SU-DHL-6 (cell line): ENCODE measurements around the gene CPSF4L.

Experiments used
- H2AFZ ChIP-seq: fragments of 200-600 bp; sonication (generic); 2 replicates; pipeline ENCODE4 v1.6.1; 2014; ENCODE audit warnings: low read depth, mild to moderate bottlenecking, moderate library complexity, mixed read lengths, antibody characterized with exemption, low read length; ENCODE audit not compliant: severe bottlenecking
- H3F3A ChIP-seq: fragments of 200-600 bp; shearing (Covaris generic); 2 replicates; pipeline ENCODE4 v1.6.0; 2016; ENCODE audit warnings: antibody characterized with exemption, mild to moderate bottlenecking; ENCODE audit not compliant: insufficient read depth
- H3K27ac ChIP-seq: fragments of 200-600 bp; sonication (generic); 2 replicates; pipeline ENCODE4 v1.5.1; 2016; ENCODE audit warnings: low read depth, mild to moderate bottlenecking, low read length, moderate library complexity, mixed read lengths
- H3K27me3 ChIP-seq: fragments of 200-600 bp; sonication (generic), shearing (Covaris generic); 2 replicates; pipeline ENCODE4 v1.6.0; 2014; ENCODE audit warnings: mild to moderate bottlenecking, low read length
- H3K36me3 ChIP-seq: fragments of 200-600 bp; sonication (generic); 2 replicates; pipeline ENCODE4 v1.6.1; 2014; ENCODE audit warnings: mild to moderate bottlenecking, low read length, mixed read lengths
- H3K4me2 ChIP-seq: fragments of 300-600, 200-600 bp; shearing (Covaris generic), sonication (generic); 2 replicates; pipeline ENCODE4 v1.6.0; 2014; ENCODE audit warnings: low read length, low read depth, mild to moderate bottlenecking; ENCODE audit not compliant: poor library complexity, severe bottlenecking
- H3K4me3 ChIP-seq: fragments of 200-600 bp; sonication (generic); 2 replicates; pipeline ENCODE4 v1.5.1; 2014; ENCODE audit warnings: antibody characterized with exemption, low read length, mild to moderate bottlenecking, mixed read lengths; ENCODE audit not compliant: insufficient read depth, poor library complexity, severe bottlenecking
- H3K79me2 ChIP-seq: fragments of 200-600 bp; sonication (generic); 2 replicates; pipeline ENCODE4 v1.6.1; 2014; ENCODE audit warnings: mild to moderate bottlenecking, low read length, moderate library complexity; ENCODE audit not compliant: insufficient read depth
- H3K9ac ChIP-seq: fragments of 200-600 bp; sonication (generic); 2 replicates; pipeline ENCODE4 v1.7.0; 2014; ENCODE audit warnings: mild to moderate bottlenecking, low read length
- H3K9me2 ChIP-seq: fragments of 200-600 bp; sonication (generic); replicated peaks from 2 replicates; pipeline ENCODE4 v1.6.1; 2014; ENCODE audit warnings: low read length; ENCODE audit not compliant: insufficient read depth
- H3K9me3 ChIP-seq: fragments of 200-600 bp; sonication (generic); 2 replicates; pipeline ENCODE4 v1.6.1; 2014; ENCODE audit warnings: low read length, mixed read lengths; ENCODE audit not compliant: insufficient read depth
- H4K20me1 ChIP-seq: fragments of 200-600 bp; sonication (generic); 2 replicates; pipeline ENCODE4 v1.6.1; 2014; ENCODE audit warnings: low read depth, mild to moderate bottlenecking, antibody characterized with exemption, low read length, moderate library complexity, mixed read lengths
- CTCF ChIP-seq: fragments of 200-600 bp; sonication (generic); IDR thresholded peaks from one replicate; pipeline ENCODE4 v1.5.1; 2017; ENCODE audit warnings: antibody characterized with exemption, mild to moderate bottlenecking, low read length, moderate library complexity; ENCODE audit not compliant: insufficient read depth, poor library complexity, severe bottlenecking
- EZH2phosphoT487 ChIP-seq: fragments of 200-600 bp; sonication (generic), shearing (Covaris generic); conservative IDR thresholded peaks from 2 replicates; pipeline ENCODE4 v1.6.1; 2018; ENCODE audit warnings: mild to moderate bottlenecking, antibody characterized with exemption, low read length, moderate library complexity, mixed read lengths

CPSF4L gene

DNA sequence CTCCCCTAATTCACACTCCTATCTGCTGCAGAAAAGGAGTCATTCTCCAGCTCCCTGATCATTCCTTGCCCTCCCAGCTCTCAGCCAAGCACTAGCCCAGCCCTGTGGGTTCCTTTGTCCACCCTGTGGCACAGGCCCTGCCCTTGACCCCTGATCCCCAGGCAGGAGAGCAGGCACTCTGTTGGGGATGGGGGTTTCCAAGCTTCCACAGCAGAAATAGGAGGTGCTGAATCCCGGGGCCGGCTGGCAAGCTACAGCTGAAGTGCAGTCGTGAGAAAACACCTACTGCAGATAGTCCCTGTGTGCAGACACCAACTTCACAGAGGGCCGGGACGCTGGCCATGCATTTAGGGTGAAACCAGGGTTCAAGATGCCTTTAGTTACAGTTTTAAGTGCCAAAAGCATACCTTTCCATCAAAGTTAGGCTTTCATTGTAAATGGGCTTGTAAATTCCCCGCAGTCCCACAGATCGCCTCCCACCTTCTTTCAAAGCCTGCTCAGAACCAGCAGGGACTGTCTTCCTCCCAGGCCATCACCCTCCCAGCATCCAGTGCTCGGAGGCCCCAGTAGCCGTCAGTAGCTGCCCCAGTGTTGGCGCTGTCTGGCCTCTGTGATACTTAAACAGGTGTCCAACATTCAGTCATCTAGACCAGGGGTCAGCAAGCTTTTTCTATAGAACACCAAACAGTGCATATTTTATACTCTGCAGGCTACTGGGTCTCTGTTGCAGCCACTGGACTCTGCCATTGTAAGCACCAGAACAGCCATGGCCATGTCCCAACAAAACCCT is 10.6 kb downstream of the CPSF4L start:
- Histone ChIP-seq H3K4me3 (no peak overlapping the region), H3F3A (no peaks in the 10 kb centered on the region), H3K9me2 (no peaks in the 10 kb centered on the region), H3K27me3 (no peaks in the 10 kb centered on the region), H3K9me3 (no peaks in the 10 kb centered on the region), H3K79me2 (no peaks in the 10 kb centered on the region), H3K27ac (no peak overlapping the region), H3K36me3 (peaks cover 7% of the 10 kb centered on the region; the same call in 1 of the 2 replicates), H3K9ac (no peak overlapping the region), H2AFZ (no peak overlapping the region), H4K20me1 (no peaks in the 10 kb centered on the region), H3K4me2 (no peak overlapping the region)
- TF ChIP-seq EZH2phosphoT487 (no peak), CTCF (no peak)

GRCh38 chr17:73249700-73250099 is 12.0 kb downstream of the CPSF4L start:
- no peaks in the 10 kb centered on the region for H3K27me3 ChIP-seq
- TF ChIP-seq CTCF (no peak), EZH2phosphoT487 (no peak)
- H3K9me3 ChIP-seq, result no peaks in the 10 kb centered on the region
- H2AFZ ChIP-seq, result no peak overlapping the region
- no peaks in the 10 kb centered on the region for H3K9me2 ChIP-seq
- 0 out of 2 replicates have a peak, but pooled peaks cover 7% of the 10 kb centered on the region for H3F3A ChIP-seq
- no peaks in the 10 kb centered on the region for H4K20me1 ChIP-seq
- H3K36me3 ChIP-seq, result peaks cover 11% of the 10 kb centered on the region; the same call in 1 of the 2 replicates
- no peak overlapping the region for H3K27ac ChIP-seq
- H3K79me2 ChIP-seq, result no peaks in the 10 kb centered on the region
- no peak overlapping the region for H3K4me2 ChIP-seq
- H3K4me3 ChIP-seq, result no peak overlapping the region
- no peak overlapping the region for H3K9ac ChIP-seq

- Histone ChIP-seq H3K9ac (no peak overlapping the region), H3K79me2 (no peaks in the 10 kb centered on the region), H3K4me3 (no peak overlapping the region), H3K36me3 (peaks cover 11% of the 10 kb centered on the region; the same call in 1 of the 2 replicates), H3K9me2 (no peaks in the 10 kb centered on the region), H3K27me3 (no peaks in the 10 kb centered on the region), H3F3A (0 out of 2 replicates have a peak, but pooled peaks cover 7% of the 10 kb centered on the region), H3K4me2 (no peak overlapping the region), H3K9me3 (no peaks in the 10 kb centered on the region), H3K27ac (no peak overlapping the region), H4K20me1 (no peaks in the 10 kb centered on the region), H2AFZ (no peak overlapping the region)
- TF ChIP-seq EZH2phosphoT487 (no peak), CTCF (no peak)
Observed at GRCh38 chr17:73248532-73248931, 13.1 kb downstream of the CPSF4L start.
